Left cardiac atrium (tissue), 4 donors: Measurements from ENCODE around the gene UBXN11. TPM values are rescaled to one million over a fixed set of nuclear protein-coding genes. Genes with fewer than 3 reads are reported as not detected.

Experiments used
- ATAC-seq, 2 donors: fragments of 200-7000 bp; cut with Tn5 transposase; one replicate each; pipeline ENCODE4 v1.9.1; 2020; ENCODE audit warnings: mild to moderate bottlenecking in 2 of 2, moderate library complexity in 2 of 2
- DNase-seq: peaks from one replicate; pipeline ENCODE4 v3.0.0-alpha.2; 2020
- intact Hi-C, 2 donors: fragments of 100-400 bp; cut with DNase I; formaldehyde crosslinking; loops; one replicate each; pipeline versions ENCODE4 v1.14.1 to v1.15.1; 2022 to 2023
- total RNA-seq, 2 donors: library from RNA; stranded (reverse); fragmentation: NEBNext Ultra II Directional; extraction: Animal tissue kit (Norgen Biotek cat#: 25700); gene quantifications; one replicate each; pipeline ENCODE4 v1.2.1, GENCODE V29; 2021
- donor health status: DM: no; HTN: yes; CAD: no.
- donor health status: DM: no; HTN: yes; CAD: no; lungs with severe emphysema.
- donor health status: DM: yes; HTN: yes; CAD: no.
- donor health status: Dilated cardiomyopathy.

The UBXN11 gene
- total RNA-seq, 2 donors from 2014 or later, result 14.5 to 15.7 TPM

DNA sequence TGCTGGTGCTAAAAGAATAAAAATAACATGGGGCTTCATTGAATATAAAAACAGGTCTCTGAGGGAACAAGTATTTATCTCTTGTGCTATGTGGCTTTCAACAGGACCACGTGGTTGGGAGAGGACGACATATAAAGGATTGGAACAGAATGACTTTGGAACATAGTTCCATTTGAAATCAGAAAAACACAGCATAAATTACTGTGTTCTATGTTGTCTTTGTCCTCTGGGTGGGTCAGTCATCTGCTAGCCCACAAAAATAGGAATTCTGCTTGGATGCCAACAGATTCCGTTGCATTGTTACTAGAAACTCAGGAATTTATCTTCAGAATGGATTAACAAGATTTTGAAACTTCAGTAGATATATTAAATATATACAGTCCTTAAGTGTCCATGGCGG is 66.5 kb downstream of the UBXN11 start:
- intact Hi-C loops, result loop anchor here (10.0 kb wide), 2 partner anchors 125 to 205 kb away; partner anchors contain the start of gene PDIK1L (in 1 of the 2)
- no peak for DNase-seq
- ATAC-seq, result no peak

DNA sequence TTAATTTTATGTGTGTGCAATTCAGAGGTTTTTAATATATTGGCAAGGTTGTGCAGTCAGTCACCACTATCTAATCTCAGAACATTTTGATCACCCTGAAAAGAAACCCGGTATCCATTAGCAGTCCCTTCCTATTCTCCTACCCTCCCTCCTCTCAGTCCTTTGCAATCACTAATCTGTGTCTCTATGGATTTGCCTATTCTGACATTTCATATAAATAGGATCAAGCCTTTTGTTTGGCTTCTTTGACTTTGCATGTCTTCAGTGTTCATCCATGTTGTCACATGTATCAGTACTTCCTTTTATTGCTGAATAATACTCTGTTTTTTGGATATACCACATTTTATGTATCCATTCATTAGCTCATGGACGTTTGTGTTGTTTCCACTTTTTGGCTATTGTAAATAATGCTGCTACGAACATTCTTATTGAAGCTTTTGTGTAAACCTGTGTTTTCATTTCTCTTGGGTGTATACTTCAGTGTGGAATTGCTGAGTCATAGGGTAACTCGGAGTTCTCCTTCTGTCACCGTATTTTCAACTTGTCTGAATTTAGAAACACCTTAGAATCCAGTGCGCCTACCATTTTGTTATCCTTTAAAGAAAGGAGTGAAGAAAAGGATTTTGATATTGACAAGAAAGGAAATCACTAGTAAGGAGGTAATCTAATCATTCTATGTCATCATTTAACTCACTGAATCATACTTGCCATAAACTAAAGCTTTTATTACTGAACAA is 69.0 kb downstream of the UBXN11 start:
- no peak for ATAC-seq
- intact Hi-C loops, result loop anchor here (10.0 kb wide), 2 partner anchors 123 to 203 kb away; partner anchors contain the start of gene PDIK1L (in 1 of the 2)
- no peak for DNase-seq

DNA sequence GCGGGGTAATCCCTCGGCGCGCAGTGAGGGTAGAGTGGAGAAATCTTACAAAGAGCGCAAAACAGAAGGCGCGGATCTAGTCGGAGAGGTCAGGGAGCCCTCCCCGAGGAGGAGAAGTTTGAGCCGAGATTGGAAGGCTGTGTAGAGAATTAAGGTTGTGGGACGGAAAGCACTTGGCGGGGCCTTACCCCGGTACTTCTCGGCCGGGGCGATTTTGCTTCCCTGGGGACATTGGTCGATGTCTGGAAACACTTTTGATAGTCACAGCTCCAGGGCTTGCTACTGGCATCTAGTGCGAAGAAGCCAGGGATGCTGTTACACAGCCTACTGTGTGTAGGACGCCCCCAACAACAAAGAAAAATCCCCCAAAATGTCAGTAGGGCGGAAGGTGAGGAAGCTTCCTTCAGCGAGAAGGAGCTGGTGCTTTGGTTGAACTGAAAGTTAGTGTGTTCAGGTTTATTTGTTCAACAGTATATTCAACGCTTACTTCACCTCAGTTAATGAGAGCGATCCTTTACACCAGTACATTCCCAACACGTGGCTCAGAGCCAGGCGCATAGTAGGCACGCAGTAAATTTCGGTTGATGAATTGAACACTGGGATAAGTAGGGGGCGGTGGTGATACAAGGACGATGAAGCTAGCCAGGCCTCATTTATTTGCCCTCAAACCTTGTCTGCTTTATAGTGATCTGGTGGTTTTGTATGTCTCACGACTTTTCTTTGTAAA is 71.6 kb downstream of the UBXN11 start:
- ATAC-seq, result no peak
- DNase-seq, result no peak
- intact Hi-C loops, result loop anchor here (5.0 to 10.0 kb wide), 3 partner anchors 63 to 200 kb away; partner anchors contain the start of genes PDIK1L (in 1 of the 2) and ZNF593OS (in 1 of the 2)

DNA sequence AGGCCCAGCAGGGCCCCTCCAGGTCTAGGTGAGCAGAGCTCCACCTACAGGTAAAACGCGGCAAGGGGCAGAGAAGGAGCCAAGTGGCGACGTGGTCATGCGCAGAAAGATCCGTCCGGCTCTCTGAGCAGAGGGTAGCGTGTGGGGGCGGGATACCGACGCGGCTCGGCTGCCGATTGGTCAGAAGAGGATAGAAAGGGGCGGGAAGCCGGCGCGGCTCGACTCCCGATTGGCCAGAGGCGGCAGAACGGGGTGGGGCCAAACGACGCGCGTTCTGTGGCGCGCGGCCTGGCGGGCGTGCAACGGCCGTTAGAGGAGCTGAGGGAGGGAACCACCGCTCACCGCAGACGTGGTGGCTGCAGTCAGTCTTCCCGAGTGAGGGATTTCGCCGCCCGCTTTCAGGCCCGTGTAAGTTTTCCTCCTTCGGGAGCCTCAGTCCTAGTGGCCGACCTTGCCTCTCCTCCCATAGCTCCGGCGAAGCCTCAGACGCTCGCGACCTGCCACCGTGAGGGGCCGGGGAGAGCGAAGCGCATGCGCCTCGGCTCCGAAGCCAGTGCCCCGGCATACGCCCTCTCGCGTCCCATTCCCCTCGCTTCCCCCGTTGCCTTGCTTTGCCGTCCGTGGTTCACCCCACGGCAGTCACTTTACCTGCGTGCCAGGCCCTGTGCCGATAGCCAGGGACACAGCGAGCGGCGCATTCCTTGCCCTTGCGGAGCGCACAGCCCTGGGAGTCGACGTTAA is 72.4 kb downstream of the UBXN11 start, which contains the start of gene CEP85:
CEP85 (plus strand) TSS at position 298 of the 741 bp plus-strand sequence. CDS start 5,584 bp downstream, outside the sequence.
- ATAC-seq, result peak; percentile 99 to 100
- DNase-seq, result peak; percentile 99
- intact Hi-C loops, result loop anchor here (5.0 to 10.0 kb wide), 3 partner anchors 62 to 199 kb away; partner anchors contain the start of genes PDIK1L (in 1 of the 2) and ZNF593OS (in 1 of the 2)

Other genes with a start within 250 kb of the UBXN11 start
- 100 to 1,000 TPM; 101 to 219 TPM for gene TRIM63, start 239.0 kb downstream of the UBXN11 start, total RNA-seq
- 1 to 10 TPM; 3.3 to 4.7 TPM for gene PDIK1L, start 194.8 kb downstream of the UBXN11 start, total RNA-seq
- gene FAM110D, start 147.6 kb downstream of the UBXN11 start, total RNA-seq, result 1 to 10 TPM; 5.2 to 5.3 TPM
- not detected for gene C1orf232, start 137.7 kb downstream of the UBXN11 start, total RNA-seq
- 10 to 100 TPM; 13.4 to 24.3 TPM for gene ZNF593, start 136.7 kb downstream of the UBXN11 start, total RNA-seq
- gene ZNF593OS, start 134.8 kb downstream of the UBXN11 start, total RNA-seq, result not detected
- gene CNKSR1, start 129.1 kb downstream of the UBXN11 start, total RNA-seq, result under 1 TPM; 0.60 to 0.85 TPM
- gene CATSPER4, start 116.0 kb downstream of the UBXN11 start, total RNA-seq, result not detected
- gene CEP85, start 72.4 kb downstream of the UBXN11 start, total RNA-seq, result 10 to 100 TPM; 17.7 to 38.6 TPM
- 10 to 100 TPM; 90.6 to 93.9 TPM for gene SH3BGRL3, start 26.6 kb downstream of the UBXN11 start, total RNA-seq
- 10 to 100 TPM in 1 of 2 donors, 1 to 10 TPM in 1; 5.5 to 14.3 TPM for gene CD52, start 11.3 kb upstream of the UBXN11 start, total RNA-seq
- not detected for gene CRYBG2, start 47.5 kb upstream of the UBXN11 start, total RNA-seq
- under 1 TPM in 1 of 2 donors, not detected in 1; 0.35 TPM for gene ZNF683, start 66.1 kb upstream of the UBXN11 start, total RNA-seq
- under 1 TPM in 1 of 2 donors, not detected in 1; 0.15 TPM for gene LIN28A, start 104.2 kb upstream of the UBXN11 start, total RNA-seq
- 10 to 100 TPM; 44.7 to 49.6 TPM for gene DHDDS, start 125.7 kb upstream of the UBXN11 start, total RNA-seq
- 100 to 1,000 TPM; 125 to 165 TPM for gene HMGN2, start 165.8 kb upstream of the UBXN11 start, total RNA-seq
- gene RPS6KA1, start 223.1 kb upstream of the UBXN11 start, total RNA-seq, result 1 to 10 TPM; 7.4 to 9.3 TPM